K562 (cell line): ENCODE measurements around the gene TPBGL. TPM values are rescaled to one million over a fixed set of nuclear protein-coding genes. Genes with fewer than 3 reads are reported as not detected.

Source experiments
- ATAC-seq: fragments of 200-7000 bp; cut with Tn5 transposase; 3 replicates; pipeline ENCODE4 v1.9.1; 2020; ENCODE audit warnings: moderate library complexity
- BruUV-seq: library from RNA; stranded (reverse); fragments of 400-500 nt; replicated peaks from 2 replicates; lab custom pipeline; 2021; lab: Mats Ljungman, UMichigan
- CTCF ChIA-PET: fragments of 300-600 bp; formaldehyde crosslinking; extraction: SDS; loops from one replicate; lab custom pipeline; 2021; ENCODE audit warnings: low intra/inter-chr PET ratio; lab: Yijun Ruan, JAX
- POLR2A ChIA-PET: fragments of 300-600, 350-650 bp; sonication (Branson Sonifier 250); formaldehyde crosslinking; extraction: SDS; loops from one replicate; lab custom pipeline; 2021; ENCODE audit warnings: antibody characterized with exemption, inconsistent platforms; lab: Yijun Ruan, JAX
- DNase-seq, 4 experiments: peaks; one replicate each; pipeline versions ENCODE4 v3.0.0 to v3.0.0-alpha.2; 2011 to 2018; ENCODE audit warnings: low spot score in 3 of 4, mixed read lengths in 3 of 4; ENCODE audit errors: extremely low read depth in 1 of 4
- FAIRE-seq: peaks from 2 replicates; lab custom pipeline; 2011; peaks lifted over from hg19 to GRCh38; lab: Jason Lieb, UNC
- H2AFZ ChIP-seq: 2 replicates; pipeline ENCODE4 v1.6.0; 2011; ENCODE audit warnings: low read depth, low read length, control low read depth, inconsistent platforms
- H3K27ac ChIP-seq: fragments of 200-600 bp; 3 replicates; pipeline ENCODE4 v1.8.0; 2011; ENCODE audit warnings: low read depth, mild to moderate bottlenecking, control low read depth, inconsistent platforms, low read length, moderate library complexity, mixed read lengths; ENCODE audit errors: extremely low read depth
- H3K27me3 ChIP-seq, 2 experiments: fragments of 300-600 bp in 1 of 2; 2 replicates in 1 of 2; 3 replicates in 1 of 2; pipeline versions ENCODE4 v1.6.0 to v1.8.0; 2011; ENCODE audit warnings: inconsistent platforms in 2 of 2, low read length in 2 of 2, mild to moderate bottlenecking in 1 of 2, mixed read lengths in 1 of 2, moderate library complexity in 1 of 2; ENCODE audit not compliant: control insufficient read depth in 2 of 2, insufficient read depth in 2 of 2
- H3K36me3 ChIP-seq: fragments of 300-600 bp; 3 replicates; pipeline ENCODE4 v1.8.0; 2011; ENCODE audit warnings: mild to moderate bottlenecking, low read length, inconsistent platforms; ENCODE audit not compliant: control insufficient read depth, insufficient read depth
- H3K4me1 ChIP-seq, 2 experiments: fragments of 200-600 bp in 1 of 2; replicated peaks in 1 of 2; 2 replicates in 1 of 2; 3 replicates in 1 of 2; pipeline versions ENCODE4 v1.5.1 to v1.8.0; 2011; ENCODE audit warnings: inconsistent platforms in 2 of 2, low read length in 2 of 2, mild to moderate bottlenecking in 1 of 2, mixed read lengths in 1 of 2, moderate library complexity in 1 of 2; ENCODE audit not compliant: control insufficient read depth in 2 of 2, insufficient read depth in 2 of 2
- H3K4me2 ChIP-seq: 2 replicates; pipeline ENCODE4 v1.6.1; 2011; ENCODE audit warnings: low read length, control low read depth, inconsistent platforms, mixed read lengths; ENCODE audit not compliant: insufficient read depth
- H3K4me3 ChIP-seq: fragments of 200-600 bp; sonication (generic), shearing (Covaris generic); 2 replicates; pipeline ENCODE4 v1.5.1; 2016; ENCODE audit warnings: control low read depth, inconsistent platforms
- H3K79me2 ChIP-seq: fragments of 200-600 bp; 3 replicates; pipeline ENCODE4 v1.8.0; 2011; ENCODE audit warnings: low read length, inconsistent platforms; ENCODE audit not compliant: control insufficient read depth, insufficient read depth
- H3K9ac ChIP-seq, 2 experiments: 2 replicates each; pipeline versions ENCODE4 v1.6.0 to v1.6.1; 2011; ENCODE audit warnings: low read depth in 2 of 2, low read length in 2 of 2, control low read depth in 1 of 2, inconsistent platforms in 1 of 2, mild to moderate bottlenecking in 1 of 2, mixed read lengths in 1 of 2; ENCODE audit not compliant: insufficient read depth in 1 of 2
- H3K9me1 ChIP-seq: one replicate; pipeline ENCODE4 v1.6.0; 2011; ENCODE audit warnings: inconsistent platforms, mild to moderate bottlenecking, low read length, moderate library complexity; ENCODE audit not compliant: control insufficient read depth, insufficient read depth
- H3K9me3 ChIP-seq: replicated peaks from 2 replicates; pipeline ENCODE4 v1.5.1; 2011; ENCODE audit warnings: low read depth, low read length, inconsistent platforms; ENCODE audit not compliant: control insufficient read depth, insufficient read depth
- H4K20me1 ChIP-seq: replicated peaks from 2 replicates; pipeline ENCODE4 v1.6.1; 2011; ENCODE audit warnings: low read length, inconsistent platforms, mixed read lengths; ENCODE audit not compliant: control insufficient read depth, insufficient read depth
- BRF1 ChIP-seq: IDR thresholded peaks from 3 replicates; pipeline ENCODE4 v1.6.1; 2011; ENCODE audit warnings: borderline replicate concordance, mild to moderate bottlenecking; ENCODE audit not compliant: insufficient read length; ENCODE audit errors: extremely low read depth
- BRF2 ChIP-seq: IDR thresholded peaks from 3 replicates; pipeline ENCODE4 v1.6.1; 2011; ENCODE audit warnings: borderline replicate concordance, mild to moderate bottlenecking; ENCODE audit not compliant: insufficient read length, insufficient read depth
- CCNT2 ChIP-seq: IDR thresholded peaks from 2 replicates; pipeline ENCODE4 v1.6.1; 2011; ENCODE audit warnings: borderline replicate concordance, low read depth, mild to moderate bottlenecking, moderate library complexity, mixed read lengths, low read length; ENCODE audit not compliant: insufficient read length; ENCODE audit errors: extremely low read depth
- CLOCK ChIP-seq: fragments of 250-450 bp; sonication (Bioruptor Pico); IDR thresholded peaks from 2 replicates; pipeline ENCODE4 v1.4.0; 2020; ENCODE audit warnings: mild to moderate bottlenecking, moderate library complexity, borderline replicate concordance
- KDM2B ChIP-seq: fragments of 250-450 bp; sonication (Bioruptor Pico); IDR thresholded peaks from 2 replicates; pipeline ENCODE4 v1.8.0; 2021; ENCODE audit warnings: mild to moderate bottlenecking, moderate library complexity
- KDM5B ChIP-seq: fragments of 200-600 bp; sonication (generic); IDR thresholded peaks from 2 replicates; pipeline ENCODE4 v1.6.1; 2012; ENCODE audit warnings: low read depth, mild to moderate bottlenecking, moderate library complexity, low read length, control low read depth, inconsistent platforms; ENCODE audit not compliant: insufficient replicate concordance
- MAZ ChIP-seq, 2 experiments: fragments of 450-650 bp in 1 of 2; sonication (generic) in 1 of 2; formaldehyde crosslinking; IDR thresholded peaks in 1 of 2; conservative IDR thresholded peaks in 1 of 2; 2 replicates each; pipeline versions ENCODE4 v1.4.0 to v1.5.0; 2020; ENCODE audit warnings: mild to moderate bottlenecking in 1 of 2, missing genetic modification reagents in 1 of 2
- PPARD ChIP-seq: fragments of 250-450 bp; sonication (Bioruptor Pico); IDR thresholded peaks from 2 replicates; pipeline ENCODE4 v1.8.0; 2022; ENCODE audit warnings: inconsistent platforms, mild to moderate bottlenecking, moderate library complexity
- TSHZ1 ChIP-seq: fragments of 250-450 bp; sonication (Bioruptor Pico); IDR thresholded peaks from 2 replicates; pipeline ENCODE4 v1.4.0; 2020; ENCODE audit warnings: mild to moderate bottlenecking, moderate library complexity
- ZNF431 ChIP-seq: sonication (generic); formaldehyde crosslinking; IDR thresholded peaks from 2 replicates; pipeline ENCODE4 v1.8.0; 2022; ENCODE audit warnings: mild to moderate bottlenecking, missing genetic modification reagents
- ZNF740 ChIP-seq, 3 experiments: fragments of 200-800 bp in 1 of 3; sonication (Bioruptor generic) in 1 of 3; sonication (generic) in 1 of 3; formaldehyde crosslinking in 1 of 3; IDR thresholded peaks; 2 replicates each; pipeline versions ENCODE4 v1.6.1 to v1.8.0; 2016 to 2022; ENCODE audit warnings: mild to moderate bottlenecking in 2 of 3, missing compliant biosample characterization in 2 of 3, missing genetic modification characterization in 2 of 3, missing genetic modification reagents in 1 of 3
- WGBS: fragments of 100-300 bp; shearing (Covaris generic); methylation state at CpG from one replicate; pipeline ENCODE4 v1.1.6; 2016; ENCODE audit warnings: low coverage, mixed read lengths; ENCODE audit not compliant: insufficient coverage; ENCODE audit errors: missing lambda C conversion rate; 5-methylcytosine and 5-hydroxymethylcytosine counted together
- in situ Hi-C: fragments of 300-500 bp; cut with MboI; formaldehyde crosslinking; loops from 4 replicates; pipeline ENCODE4 v1.15.0; 2018; ENCODE audit warnings: inconsistent platforms, mixed read lengths
- intact Hi-C: fragments of 100-400 bp; cut with micrococcal nuclease; formaldehyde crosslinking; loops from 2 replicates; pipeline ENCODE4 v1.14.2; 2022
- polyA plus RNA-seq, 8 experiments: library from polyadenylated mRNA; depleted of rRNA in 4 of 8; stranded (reverse) in 5 of 8; unstranded in 3 of 8; fragments of >200 nt; fragmentation: Nextera tagmentation in 2 of 8; fragmentation: Illumina TruSeq in 1 of 8; extraction: Ambion mirVana in 2 of 8; extraction: Trizol in 1 of 8; gene quantifications; 2 replicates each; pipeline versions ENCODE4 v1.2.1 to v1.2.3, GENCODE V29; 2011 to 2014; ENCODE audit warnings: inconsistent platforms in 1 of 8, missing spikeins in 1 of 8
- total RNA-seq, 7 experiments: library from RNA; depleted of rRNA in 6 of 7; stranded (reverse); fragments of >200 nt in 6 of 7; fragmentation: Illumina TruSeq in 2 of 7; extraction: Trizol in 2 of 7; gene quantifications; 2 replicates each; pipeline versions ENCODE4 v1.2.1 to v1.2.3, GENCODE V29; 2011 to 2021; ENCODE audit warnings: low replicate concordance in 1 of 7

The TPBGL gene
- total and polyA plus RNA-seq, 9 of the 15 experiments (the other 6 are each of a cell fraction or from before 2014, with no cell fraction given), result 0.04 to 0.11 (median 0.06) TPM; not detected in 6

GRCh38 chr11:75269896-75270295, 29.3 kb downstream of the TPBGL start:
- no peak overlapping the region for H3K4me2 ChIP-seq
- 87% methylated on average over 8 of the region's 9 CpGs for WGBS
- no peak overlapping the region for H3K4me3 ChIP-seq
- no peaks in the 10 kb centered on the region for H3K79me2 ChIP-seq
- no peak overlapping the region for H3K9ac ChIP-seq
- peaks cover 47% of the 10 kb centered on the region; the same call in 2 of the 3 replicates for H3K36me3 ChIP-seq
- ChIA-PET POLR2A (interaction anchor here (0.7 kb wide), 1 partner anchor 21 kb away, joined by 3 read pairs; no protein-coding TSS in a partner anchor), CTCF (interaction anchor here (1.9 kb wide), 1 partner anchor 341 kb away, joined by 6 read pairs; no protein-coding TSS in a partner anchor)
- no peaks in the 10 kb centered on the region for H3K27me3 ChIP-seq
- TF ChIP-seq KDM2B (CRISPR knock-in tag) (no peak), MAZ (CRISPR knock-in tag; conservative IDR thresholded peaks at IDR 0.05 in 1 of 2, IDR thresholded peaks at IDR 0.05 in 1 of 2) (no peak), ZNF431 (CRISPR knock-in tag) (no peak), KDM5B (no peak), BRF1 (no peak), BRF2 (no peak), CLOCK (CRISPR knock-in tag) (no peak), ZNF740 (CRISPR knock-in tag; IDR thresholded peaks at IDR 0.05) (no peak), ZNF740 (tag; IDR thresholded peaks at IDR 0.05) (no peak), PPARD (CRISPR knock-in tag) (no peak), CCNT2 (no peak), TSHZ1 (CRISPR knock-in tag) (no peak)
- no peak overlapping the region for H3K27ac ChIP-seq
- in situ Hi-C loops, result no loop called here
- no peaks in the 10 kb centered on the region for H4K20me1 ChIP-seq
- no peak overlapping the region for H2AFZ ChIP-seq
- BruUV-seq, result no TSS peak
- ATAC-seq (no peak), DNase-seq (no peak), FAIRE-seq (no peak)
- intact Hi-C loops, result no loop called here
- H3K4me1 ChIP-seq, result peaks cover 0 to 11% of the 10 kb centered on the region in 2 experiments; a peak in 2 of 5 replicates
- peaks cover 6% of the 10 kb centered on the region for H3K9me1 ChIP-seq
- no peaks in the 10 kb centered on the region for H3K9me3 ChIP-seq
